ENCODE results near the gene IQCK.

IQCK gene

GRCh38 chr16:19868421-19868820, 150.3 kb downstream of the IQCK start:
- no peak for DNase-seq

- DNase-seq, result no peak
Measured at GRCh38 chr16:19871721-19872120, 153.7 kb downstream of the IQCK start.

GRCh38 chr16:19872179-19872863, 154.2 kb downstream of the IQCK start:
- no peak for DNase-seq

- no peak for DNase-seq
Measured at GRCh38 chr16:19872935-19873334, 154.9 kb downstream of the IQCK start.

- no peak for DNase-seq
Measured at GRCh38 chr16:19874026-19874425, 156.0 kb downstream of the IQCK start.

- peak; percentile 36 for DNase-seq
Measured at GRCh38 chr16:19874851-19875546, 156.9 kb downstream of the IQCK start.

- DNase-seq, result no peak
Measured at GRCh38 chr16:19875900-19876299, 157.8 kb downstream of the IQCK start.

GRCh38 chr16:19876501-19877059, 158.5 kb downstream of the IQCK start:
- no peak for DNase-seq

GRCh38 chr16:19878757-19879156, 160.7 kb downstream of the IQCK start:
- DNase-seq, result no peak

GRCh38 chr16:19879241-19879792, 161.2 kb downstream of the IQCK start:
- DNase-seq, result peak; percentile 56

- no peak for DNase-seq
Measured at GRCh38 chr16:19881028-19881427, 163.0 kb downstream of the IQCK start.

- no peak for DNase-seq
Measured at GRCh38 chr16:19881783-19882182, 163.7 kb downstream of the IQCK start.

- DNase-seq, result no peak
Measured at GRCh38 chr16:19882186-19882585, 164.1 kb downstream of the IQCK start.

GRCh38 chr16:19882646-19883045, 164.6 kb downstream of the IQCK start:
- DNase-seq, result no peak

- DNase-seq, result no peak
Measured at GRCh38 chr16:19883296-19883965, 165.4 kb downstream of the IQCK start.

- DNase-seq, result no peak
Measured at GRCh38 chr16:19883966-19884485, 166.0 kb downstream of the IQCK start.

GRCh38 chr16:19884611-19885450, 166.8 kb downstream of the IQCK start, which contains the start of gene GPRC5B:
Gene GPRC5B, minus strand, starts transcription at chr16:19884848. Its CDS starts 12,003 bp downstream, at chr16:19872845.
- peak; percentile 37 for DNase-seq

- DNase-seq, result no peak
Measured at GRCh38 chr16:19885451-19886072, 167.5 kb downstream of the IQCK start.

GRCh38 chr16:19886073-19886941, 168.2 kb downstream of the IQCK start:
- DNase-seq, result peak; percentile 71

- no peak for DNase-seq
Measured at GRCh38 chr16:19888834-19889233, 170.8 kb downstream of the IQCK start.

GRCh38 chr16:19890901-19891300, 172.8 kb downstream of the IQCK start:
- DNase-seq, result no peak
